GM19351 (cell line): ENCODE data around the gene TBX22.
"Not testable (repeated sequence)": the region's sequence is repeated elsewhere in the genome, so short reads cannot be mapped to it uniquely, and the experiment has no call there.

Source experiments
- ATAC-seq: cut with Tn5 transposase; IDR thresholded peaks from one replicate; pipeline ENCODE4 v1.9.1; 2021; ENCODE audit warnings: mild to moderate bottlenecking, moderate library complexity; ENCODE audit not compliant: unreplicated experiment

The TBX22 gene

GRCh38 chrX:80014141-80014940, at the start of gene TBX22:
Gene TBX22 (plus strand): TSS chrX:80014753. CDS start chrX:80022270, 7,517 bp downstream.
- ATAC-seq = no peak

GRCh38 chrX:79975605-79976004, 38.9 kb upstream of the TBX22 start:
- ATAC-seq = no peak

- ATAC-seq = no peak
Measured at GRCh38 chrX:80004458-80004857, 10.1 kb upstream of the TBX22 start.

- ATAC-seq = no peak
Measured at GRCh38 chrX:80011522-80011921, 3.0 kb upstream of the TBX22 start.

GRCh38 chrX:80016182-80016581, 1.6 kb downstream of the TBX22 start:
- no peak for ATAC-seq

- ATAC-seq = no peak
Measured at GRCh38 chrX:80021621-80022020, 7.1 kb downstream of the TBX22 start.

GRCh38 chrX:80022363-80023031, 7.9 kb downstream of the TBX22 start:
- ATAC-seq = no peak

GRCh38 chrX:80026116-80026515, 11.6 kb downstream of the TBX22 start:
- ATAC-seq = no peak

- ATAC-seq = not testable (repeated sequence)
Measured at GRCh38 chrX:80066156-80066555, 51.6 kb downstream of the TBX22 start.

- ATAC-seq = not testable (repeated sequence)
Measured at GRCh38 chrX:80075625-80076024, 61.1 kb downstream of the TBX22 start.
